Activated CD4-positive, alpha-beta T cell treated with anti-CD3 and anti-CD28 coated beads, Interleukin-2, amount 50 U/mL, for 1 hour (primary cell): ENCODE measurements around the gene FKBP8.
"Not testable (repeated sequence)": the region's sequence is repeated elsewhere in the genome, so short reads cannot be mapped to it uniquely, and the experiment has no call there.

ENCODE experiments used
- DNase-seq: peaks from one replicate; pipeline ENCODE4 v3.0.0-alpha.2; 2020

Gene FKBP8

DNA sequence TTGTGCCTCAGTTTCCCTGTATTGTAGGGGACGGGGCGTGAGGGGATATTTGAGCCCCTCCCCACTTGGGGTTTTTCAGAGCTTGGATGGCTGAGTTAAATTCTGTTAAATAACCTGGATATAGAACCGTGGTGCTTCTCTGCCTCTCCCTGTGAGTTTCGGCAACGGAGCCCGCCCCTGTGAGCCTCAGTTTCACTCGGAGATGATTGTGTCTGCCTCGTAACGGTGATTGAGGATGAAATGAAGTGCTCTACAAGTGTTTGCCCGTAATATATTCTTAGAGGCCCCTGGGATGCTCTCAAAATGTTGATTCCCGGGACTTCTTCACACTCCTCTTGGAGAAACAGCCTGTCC, 14.8 kb upstream of the FKBP8 start:
- DNase-seq: peak; percentile 7

GRCh38 chr19:18557411-18558201, 14.2 kb upstream of the FKBP8 start, which contains the start of gene KXD1:
KXD1 (plus strand) TSS chr19:18557870; CDS start chr19:18562057, 4,187 bp downstream.
- DNase-seq: peak; percentile 97

GRCh38 chr19:18551631-18552030, 8.3 kb upstream of the FKBP8 start:
- no peak for DNase-seq

DNA sequence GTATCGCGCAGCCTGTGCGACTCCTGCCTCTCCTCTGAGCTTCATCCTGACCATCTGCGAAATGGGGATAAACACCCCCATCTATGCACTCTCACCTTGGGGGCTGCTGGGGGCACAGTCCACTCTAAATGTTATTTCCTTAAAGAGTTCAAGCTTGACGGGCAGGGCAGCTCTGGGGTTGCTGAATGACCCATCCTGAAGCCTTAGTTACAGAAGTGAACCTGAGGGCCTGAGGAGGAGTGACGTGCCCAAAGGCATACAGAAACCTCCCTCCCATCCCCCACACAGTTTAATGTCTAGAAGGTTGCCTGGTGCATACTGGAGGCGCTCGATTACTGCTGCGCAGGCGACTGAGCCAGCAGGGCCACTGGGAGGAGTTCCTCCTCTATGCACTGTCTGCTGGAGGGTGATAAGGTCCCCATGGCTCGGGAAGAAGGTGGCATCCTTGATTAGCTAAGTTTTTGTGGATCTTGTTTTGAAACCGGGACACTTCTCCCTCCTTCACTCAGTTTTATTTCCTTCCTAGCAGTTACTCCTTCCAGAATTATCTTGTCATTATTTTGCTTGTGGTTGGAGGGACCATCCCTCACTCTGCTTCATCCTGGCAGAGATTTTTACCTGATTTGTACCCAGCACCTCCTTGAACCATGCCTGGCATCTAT, 572 bp upstream of the FKBP8 start:
- peak; percentile 68 for DNase-seq

DNA sequence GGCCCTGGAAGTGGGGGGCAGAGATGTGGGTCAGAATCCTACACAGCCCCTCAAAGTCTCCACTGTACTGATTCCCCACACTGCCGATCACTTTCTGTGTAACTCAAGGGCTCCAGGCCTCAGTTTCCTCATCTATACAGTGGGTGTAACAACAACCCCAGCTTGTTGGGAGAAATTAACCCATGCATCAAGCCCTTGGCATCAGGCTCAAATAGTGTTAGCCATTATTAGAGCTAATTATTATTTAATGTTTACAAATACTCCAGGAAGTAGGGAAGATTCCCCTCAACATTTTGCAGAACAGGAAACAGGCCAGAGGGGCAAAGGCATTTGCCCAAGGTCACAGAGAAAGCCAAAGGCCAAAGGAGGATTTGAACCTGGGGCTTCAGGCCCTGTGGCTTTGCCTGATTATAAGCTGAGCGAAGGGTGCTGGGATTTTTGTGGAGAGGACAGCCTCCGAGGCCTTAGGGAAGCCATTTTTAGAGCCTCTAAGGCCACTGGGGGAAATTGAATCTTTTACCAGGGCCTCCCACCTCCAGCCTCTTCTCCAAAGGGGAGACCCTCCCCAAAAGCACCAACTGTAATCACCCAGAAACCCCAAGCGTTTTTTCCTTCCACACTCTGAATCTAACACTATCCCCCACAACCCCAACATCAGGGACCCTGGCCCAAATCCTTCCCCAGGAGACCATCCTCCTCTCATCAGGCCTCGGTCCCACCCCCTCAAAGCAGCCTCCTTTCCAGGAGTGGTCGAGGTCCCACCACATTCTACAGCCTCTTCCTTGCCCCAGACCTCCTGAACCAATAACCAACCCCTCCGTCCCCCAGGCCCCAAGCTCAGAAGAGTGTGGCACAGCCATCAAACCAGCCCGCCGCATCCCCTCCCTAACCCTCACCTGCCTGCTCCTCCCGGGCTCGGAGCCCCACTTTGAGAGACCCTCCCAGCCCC, 1.1 kb downstream of the FKBP8 start:
- no peak for DNase-seq

GRCh38 chr19:18541258-18541991, 1.9 kb downstream of the FKBP8 start:
- DNase-seq: no peak

- not testable (repeated sequence) for DNase-seq
Observed at GRCh38 chr19:18540200-18540599, 3.2 kb downstream of the FKBP8 start.

DNA sequence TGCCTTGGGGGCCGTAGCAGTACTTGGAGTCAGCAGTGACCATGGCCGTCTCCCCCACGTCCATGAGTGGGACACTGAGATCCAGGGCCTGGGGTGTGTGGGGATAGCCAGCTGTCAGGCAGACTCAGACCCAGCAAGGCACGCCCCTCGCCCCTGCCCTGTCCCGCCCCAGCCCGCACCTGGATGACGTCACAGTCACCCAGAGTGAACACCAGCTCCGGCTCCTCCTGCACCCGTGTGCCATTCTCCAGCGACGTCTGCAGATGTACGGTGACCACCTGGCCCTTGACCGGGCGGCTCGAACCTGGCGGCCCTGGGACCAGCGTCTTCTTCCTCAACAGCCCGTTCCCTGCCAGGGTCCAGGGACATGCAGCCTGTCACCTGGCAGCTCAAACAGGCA, 4.0 kb downstream of the FKBP8 start:
- no peak for DNase-seq

DNA sequence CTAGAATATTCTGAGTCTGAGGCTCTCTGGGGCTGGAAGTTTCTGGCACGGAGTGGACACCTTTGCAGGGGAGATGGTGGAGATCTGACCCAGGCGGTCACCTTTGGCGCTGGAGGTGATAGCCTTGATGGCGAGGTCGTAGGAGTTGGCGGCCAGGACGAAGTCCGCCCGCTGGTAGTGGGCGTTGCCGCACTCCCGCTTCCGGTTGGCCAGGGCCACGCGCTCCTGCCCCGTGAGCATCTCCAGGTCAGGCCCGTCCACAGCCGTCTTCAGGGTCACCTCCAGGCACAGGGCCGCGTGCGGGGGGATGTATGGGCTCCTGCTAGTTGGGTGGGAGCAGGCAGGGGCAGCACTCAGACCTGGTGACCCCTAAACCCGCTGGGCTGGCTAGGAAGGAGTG, 5.3 kb downstream of the FKBP8 start:
- no peak for DNase-seq

DNA sequence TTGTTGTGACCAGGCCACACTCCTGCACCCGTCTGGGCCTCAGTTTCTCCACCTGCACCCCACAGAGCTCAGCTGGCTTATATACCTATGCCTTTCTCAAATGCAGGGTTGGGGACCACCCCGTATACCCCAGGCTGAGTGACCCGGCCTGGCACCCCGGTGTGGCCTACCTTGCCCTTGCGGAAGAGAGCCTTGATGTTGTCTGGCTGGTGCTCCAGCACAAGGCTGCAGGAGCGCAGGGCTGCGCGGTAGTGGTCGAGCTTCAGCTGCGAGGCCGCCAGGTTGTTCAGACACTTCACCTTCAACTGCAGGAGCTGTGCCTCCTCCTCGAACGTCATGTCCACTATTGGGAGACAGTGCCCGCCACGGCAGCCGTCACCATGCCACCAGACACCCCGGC, 5.9 kb downstream of the FKBP8 start:
- no peak for DNase-seq

DNA sequence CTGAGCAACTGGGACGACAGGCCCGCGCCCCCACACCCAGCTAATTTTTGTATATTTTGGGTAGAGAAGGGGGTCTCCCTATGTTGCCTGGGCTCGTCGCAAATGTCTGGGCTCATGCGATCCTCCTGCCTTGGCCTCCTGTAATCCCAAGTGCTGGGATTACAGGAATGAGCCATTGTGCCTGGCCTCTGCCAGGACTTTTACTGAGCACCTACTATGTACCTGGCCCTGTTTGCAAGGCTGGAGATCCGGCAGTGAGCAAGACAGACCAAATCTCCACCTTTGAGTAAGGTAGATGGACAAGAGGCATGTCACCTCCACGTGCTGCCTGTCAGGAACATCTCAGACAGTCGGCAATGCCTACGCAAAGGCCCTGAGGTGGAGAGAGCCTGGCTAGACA, 6.9 kb downstream of the FKBP8 start:
- DNase-seq: no peak

GRCh38 chr19:18533058-18533457, 10.3 kb downstream of the FKBP8 start:
- no peak for DNase-seq

DNA sequence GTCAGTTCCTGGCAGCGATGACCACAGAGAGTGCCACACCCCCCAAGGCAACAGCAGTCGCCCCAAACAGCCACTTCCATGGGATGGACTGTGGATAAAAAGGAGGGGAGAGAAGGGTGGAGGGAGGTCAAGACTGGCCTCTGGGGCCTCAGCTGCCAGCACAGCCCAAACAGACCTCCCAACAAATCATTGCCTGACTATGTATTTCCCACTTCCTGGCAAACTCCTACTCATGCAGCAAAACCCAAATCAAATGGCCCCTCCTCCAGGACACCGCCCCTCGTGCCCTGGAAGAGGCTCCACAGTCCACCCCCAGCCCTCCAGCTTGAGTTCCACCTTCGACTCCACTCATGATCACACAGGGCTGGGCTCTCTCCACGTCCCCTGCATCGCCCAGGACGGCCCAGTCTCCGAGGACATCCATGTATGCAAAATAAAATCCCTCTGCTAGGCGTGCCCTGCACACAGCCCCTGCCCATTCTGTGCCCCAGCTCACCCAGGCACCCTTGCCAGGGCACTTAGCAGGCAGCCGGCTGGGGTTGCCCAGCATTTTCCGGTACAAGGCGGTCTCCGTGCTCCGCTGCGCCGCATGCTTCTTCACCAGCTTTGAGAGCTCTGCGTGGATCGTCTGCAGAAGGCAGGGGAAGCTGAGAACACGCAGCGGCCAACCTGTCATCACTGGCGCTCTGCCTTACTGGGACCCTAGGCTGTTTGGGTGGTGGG, 11.0 kb downstream of the FKBP8 start:
- DNase-seq: no peak

DNA sequence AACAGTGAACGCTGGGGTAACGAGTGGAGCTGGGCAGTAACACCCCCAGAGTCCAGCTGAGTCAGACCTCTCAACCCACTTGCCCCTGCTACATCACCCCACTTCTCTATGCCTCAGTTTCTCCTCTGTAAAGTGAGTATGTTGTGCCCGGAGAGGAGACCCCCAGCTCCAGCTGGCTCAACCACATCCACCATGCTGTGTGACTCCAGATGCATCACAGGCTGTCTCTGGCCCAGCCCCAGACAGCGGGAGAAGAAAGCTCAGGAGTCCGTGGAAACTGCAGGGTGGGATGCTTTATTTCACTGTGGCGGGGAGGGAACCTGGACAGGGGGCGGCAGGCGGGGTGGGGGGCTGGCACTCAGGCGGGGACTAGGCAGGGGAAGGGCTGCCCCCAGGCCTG, 11.9 kb downstream of the FKBP8 start:
- no peak for DNase-seq

GRCh38 chr19:18529782-18530181, 13.6 kb downstream of the FKBP8 start:
- no peak for DNase-seq

- DNase-seq: no peak
Observed at GRCh38 chr19:18526316-18526715, 17.1 kb downstream of the FKBP8 start.

- no peak for DNase-seq
Observed at GRCh38 chr19:18523841-18524240, 19.5 kb downstream of the FKBP8 start.

DNA sequence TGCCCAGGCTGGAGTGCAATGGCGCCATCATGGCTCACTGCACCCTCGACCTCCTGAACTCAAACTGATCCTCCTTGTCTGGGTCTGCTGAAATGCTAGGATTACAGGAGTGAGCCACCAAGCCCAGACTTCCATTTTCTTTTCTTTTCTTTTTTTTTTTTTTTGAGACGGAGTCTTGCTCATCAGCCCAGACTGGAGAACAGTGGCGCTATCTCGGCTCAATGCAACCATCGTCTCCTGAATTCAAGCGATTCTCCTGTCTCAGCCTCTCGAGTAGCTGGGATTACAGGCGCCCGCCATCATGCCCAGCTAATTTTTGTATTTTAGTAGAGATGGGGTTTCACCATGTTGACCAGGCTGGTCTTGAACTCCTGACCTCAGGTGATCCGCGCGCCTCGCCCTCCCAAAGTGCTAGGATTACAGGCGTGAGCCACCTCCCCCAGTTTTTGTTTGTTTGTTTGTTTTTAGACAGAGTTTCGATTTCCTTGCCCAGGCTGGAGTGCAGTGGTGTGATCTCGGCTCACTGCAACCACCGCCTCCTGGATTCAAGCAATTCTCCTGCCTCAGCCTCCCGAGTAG, 20.4 kb downstream of the FKBP8 start:
- DNase-seq: not testable (repeated sequence)

DNA sequence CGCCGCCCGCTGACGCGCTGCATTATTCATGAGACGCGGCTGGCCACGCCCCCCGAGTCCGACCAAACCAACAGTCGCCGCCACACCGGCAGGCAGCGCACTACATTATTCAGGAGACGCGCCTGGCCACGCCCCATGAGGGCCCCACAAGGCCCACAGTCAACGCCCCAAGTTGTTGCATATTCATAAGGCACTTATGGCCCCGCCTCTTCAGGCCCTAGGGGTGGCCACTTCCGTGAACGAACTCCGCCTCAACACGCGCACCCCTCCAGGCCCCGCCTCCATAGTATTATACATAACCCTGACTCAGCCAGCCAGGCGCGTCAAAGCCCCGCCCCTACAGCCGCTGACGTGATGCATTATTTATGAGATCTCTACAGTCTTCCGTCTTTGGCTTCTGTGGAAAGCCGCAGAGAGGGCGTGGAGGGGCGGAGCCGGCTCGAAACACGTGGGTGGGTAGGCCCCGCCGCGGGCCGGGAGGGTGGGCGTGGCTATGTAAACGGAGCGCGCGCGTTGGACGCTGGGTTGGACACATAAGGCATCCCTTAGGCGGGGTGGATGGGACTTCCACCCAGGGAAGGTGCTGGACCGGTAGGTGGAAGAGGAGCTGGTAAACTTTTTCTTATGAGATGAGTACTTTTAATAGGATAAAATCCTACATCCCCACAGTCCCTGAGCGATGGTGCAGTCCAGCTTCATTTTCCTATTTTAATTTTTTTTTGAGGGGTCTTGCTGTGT, 21.1 kb downstream of the FKBP8 start:
- peak; percentile 100 for DNase-seq

DNA sequence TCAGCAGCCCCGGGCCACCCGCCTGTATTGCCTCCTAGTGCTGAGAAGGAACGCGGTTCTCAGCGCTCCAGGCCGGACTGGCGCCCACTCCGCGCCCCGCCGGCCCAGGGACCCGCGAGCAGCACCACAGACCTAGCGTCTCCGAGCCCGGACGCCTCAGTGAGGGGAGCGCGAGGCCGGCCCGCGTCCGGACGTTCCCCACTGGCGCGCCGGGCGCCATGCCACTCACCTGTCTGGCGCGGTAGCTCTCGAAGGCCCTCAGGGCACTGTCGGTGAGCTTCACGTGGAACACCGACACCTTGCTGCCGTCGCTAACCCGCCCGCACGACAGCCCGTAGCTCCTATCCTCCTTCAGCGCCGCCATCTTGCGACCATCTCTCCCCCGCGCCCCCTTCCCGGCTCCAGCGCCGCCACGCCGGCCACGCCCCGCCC, 21.7 kb downstream of the FKBP8 start, which contains the start of gene ELL:
TSS of gene ELL (minus strand) at position 379 of the 432 bp plus-strand sequence. CDS start at position 364, 15 bp downstream.
- no peak for DNase-seq
